SK-N-SH (cell line): Measurements from ENCODE around the gene RLBP1. TPM values are rescaled to one million over a fixed set of nuclear protein-coding genes. Genes with fewer than 3 reads are reported as not detected.

Experiments used
- CTCF ChIA-PET: fragments of 300-600, 350-600 bp; formaldehyde crosslinking; extraction: SDS; loops from one replicate; lab custom pipeline; 2021; lab: Yijun Ruan, JAX
- POLR2A ChIA-PET: fragments of 350-600 bp; sonication (Branson Sonifier 250); formaldehyde crosslinking; extraction: SDS; loops from one replicate; lab custom pipeline; 2020; ENCODE audit warnings: antibody characterized with exemption, inconsistent platforms; lab: Yijun Ruan, JAX
- DNase-seq: peaks from one replicate; pipeline ENCODE4 v3.0.0; 2012
- H2AFZ ChIP-seq: fragments of 200-600 bp; sonication (generic); 2 replicates; pipeline ENCODE4 v1.8.1; 2016; ENCODE audit warnings: antibody characterized with exemption, mild to moderate bottlenecking, low read depth
- H3F3A ChIP-seq: fragments of 200-600 bp; sonication (generic); replicated peaks from 2 replicates; pipeline ENCODE3; 2016; ENCODE audit warnings: antibody characterized with exemption, mild to moderate bottlenecking; ENCODE audit not compliant: insufficient read depth
- H3K27ac ChIP-seq, 2 experiments: fragments of 200-500 bp in 1 of 2; fragments of 200-600 bp in 1 of 2; sonication (Bioruptor generic) in 1 of 2; sonication (generic), shearing (Covaris generic) in 1 of 2; 2 replicates each; pipeline versions ENCODE4 v1.5.1 to v1.6.1; 2014 to 2016; ENCODE audit warnings: low read depth in 2 of 2, inconsistent platforms in 1 of 2, low read length in 1 of 2, mild to moderate bottlenecking in 1 of 2, mixed read lengths in 1 of 2
- H3K27me3 ChIP-seq: fragments of 200-600 bp; sonication (generic), shearing (Covaris generic); 2 replicates; pipeline ENCODE4 v1.6.1; 2016; ENCODE audit warnings: mixed run types; ENCODE audit not compliant: insufficient read depth
- H3K36me3 ChIP-seq, 2 experiments: fragments of 200-500 bp in 1 of 2; fragments of 200-600 bp in 1 of 2; sonication (Bioruptor generic) in 1 of 2; sonication (generic) in 1 of 2; replicated peaks in 1 of 2; 2 replicates each; pipeline versions ENCODE3 to v1.5.1; 2014 to 2016; ENCODE audit warnings: low read length in 1 of 2, mild to moderate bottlenecking in 1 of 2; ENCODE audit not compliant: insufficient read depth in 2 of 2, control insufficient read depth in 1 of 2
- H3K4me1 ChIP-seq, 2 experiments: fragments of 200-500 bp in 1 of 2; fragments of 200-600 bp in 1 of 2; sonication (Bioruptor generic) in 1 of 2; sonication (generic), shearing (Covaris generic) in 1 of 2; 2 replicates each; pipeline versions ENCODE4 v1.5.1 to v1.6.1; 2014 to 2016; ENCODE audit warnings: low read depth in 1 of 2, low read length in 1 of 2, mixed run types in 1 of 2; ENCODE audit not compliant: insufficient read depth in 2 of 2, control insufficient read depth in 1 of 2
- H3K4me2 ChIP-seq: fragments of 200-600 bp; sonication (generic), shearing (Covaris generic); 2 replicates; pipeline ENCODE4 v1.6.1; 2017; ENCODE audit warnings: mixed run types
- H3K4me3 ChIP-seq, 2 experiments: fragments of 200-500 bp in 1 of 2; fragments of 200-600 bp in 1 of 2; sonication (Bioruptor generic) in 1 of 2; sonication (generic), shearing (Covaris generic) in 1 of 2; 2 replicates each; pipeline versions ENCODE4 v1.5.1 to v1.8.1; 2014 to 2016; ENCODE audit warnings: low read depth in 2 of 2, inconsistent platforms in 1 of 2, low read length in 1 of 2, mild to moderate bottlenecking in 1 of 2, mixed read lengths in 1 of 2, moderate library complexity in 1 of 2
- H3K79me2 ChIP-seq: fragments of 200-600 bp; sonication (generic); 2 replicates; pipeline ENCODE4 v1.8.1; 2017; ENCODE audit warnings: mild to moderate bottlenecking; ENCODE audit not compliant: insufficient read depth
- H3K9ac ChIP-seq: fragments of 200-600 bp; sonication (generic); 2 replicates; pipeline ENCODE4 v1.6.1; 2017; ENCODE audit warnings: mixed run types
- H3K9me2 ChIP-seq: fragments of 200-600 bp; sonication (generic); 2 replicates; pipeline ENCODE4 v1.6.1; 2017; ENCODE audit warnings: mixed run types
- H3K9me3 ChIP-seq: fragments of 200-600 bp; sonication (generic); 2 replicates; pipeline ENCODE4 v1.6.1; 2017; ENCODE audit warnings: mixed run types, mild to moderate bottlenecking, moderate library complexity
- H4K20me1 ChIP-seq: fragments of 200-600 bp; sonication (generic); 2 replicates; pipeline ENCODE4 v1.6.1; 2017; ENCODE audit warnings: mild to moderate bottlenecking, mixed run types; ENCODE audit not compliant: insufficient read depth
- JUND ChIP-seq: IDR thresholded peaks from 2 replicates; pipeline ENCODE4 v1.4.0; 2012
- NFIC ChIP-seq: IDR thresholded peaks from 2 replicates; pipeline ENCODE4 v1.4.0; 2012; ENCODE audit warnings: borderline replicate concordance
- POLR2AphosphoS5 ChIP-seq: IDR thresholded peaks from 2 replicates; pipeline ENCODE4 v1.6.1; 2012; ENCODE audit warnings: low read depth, low read length
- WGBS: methylation state at CpG from one replicate; pipeline ENCODE4 v1.1.6; 2017; ENCODE audit warnings: low lambda C conversion rate; 5-methylcytosine and 5-hydroxymethylcytosine counted together
- polyA plus RNA-seq, 3 experiments: library from polyadenylated mRNA; depleted of rRNA; stranded (reverse); fragments of >200 nt; gene quantifications; 2 replicates each; pipeline ENCODE4 v1.2.3, GENCODE V29; 2012
- TF ChIP-seq, protein P1 (sequence below): IDR thresholded peaks from 2 replicates; pipeline ENCODE4 v1.4.0; 2012; ENCODE audit warnings: low read depth, borderline replicate concordance
- TF ChIP-seq, protein P2 (sequence below): IDR thresholded peaks from 2 replicates; pipeline ENCODE4 v1.6.1; 2012; ENCODE audit warnings: mild to moderate bottlenecking, low read depth, low read length, moderate library complexity
- TF ChIP-seq, protein P3 (sequence below): IDR thresholded peaks from 2 replicates; pipeline ENCODE4; 2012
- TF ChIP-seq, protein P4 (sequence below): IDR thresholded peaks from 2 replicates; pipeline ENCODE4 v1.4.0; 2012; ENCODE audit warnings: low read depth
- TF ChIP-seq, protein P5 (sequence below): IDR thresholded peaks from 2 replicates; pipeline ENCODE4 v1.4.0; 2012; ENCODE audit warnings: low read depth, borderline replicate concordance
- TF ChIP-seq, protein P6 (sequence below): fragments of 150-350 bp; IDR thresholded peaks from 2 replicates; pipeline ENCODE4 v1.6.1; 2016; ENCODE audit warnings: mild to moderate bottlenecking, low read depth, low read length

Gene RLBP1
- polyA plus RNA-seq, 1 of the 3 experiments (the other 2 are of a cell fraction) = not detected

DNA sequence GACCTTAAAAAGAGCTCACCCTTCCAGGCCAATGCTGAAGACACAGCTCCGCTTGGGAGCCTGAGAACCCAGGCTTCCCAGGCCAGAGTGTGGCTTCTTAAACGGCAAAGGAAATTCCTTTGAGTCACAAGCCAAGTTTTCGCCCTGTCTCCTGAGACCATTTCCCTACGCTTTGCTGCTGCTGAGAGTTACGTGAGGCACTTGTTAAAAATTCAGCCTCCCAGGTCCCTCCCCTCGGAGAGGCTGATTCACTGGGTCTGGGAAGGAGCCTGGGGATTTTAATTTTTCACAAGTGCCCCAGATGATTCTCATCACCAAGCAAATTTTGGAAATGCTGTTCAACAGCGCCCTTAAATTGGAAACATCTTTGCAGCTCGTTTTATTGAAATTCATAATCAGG lies 25.5 kb downstream of the RLBP1 start:
- Histone ChIP-seq H3K36me3 (peaks cover 5 to 54% of the 10 kb centered on the region in 2 experiments), H3K79me2 (no peaks in the 10 kb centered on the region), H3K9me3 (no peaks in the 10 kb centered on the region), H3K4me3 (no peak overlapping the region), H3K27ac (peak overlapping the region in 1 of 2 experiments; percentile 14; a peak in 1 of 4 replicates), H3K9ac (no peak overlapping the region), H3K9me2 (no peaks in the 10 kb centered on the region), H4K20me1 (no peaks in the 10 kb centered on the region), H3K4me2 (no peak overlapping the region), H3F3A (peaks cover 9% of the 10 kb centered on the region), H3K27me3 (no peaks in the 10 kb centered on the region), H3K4me1 (peaks cover 4 to 9% of the 10 kb centered on the region in 2 experiments; a peak in 1 of 4 replicates), H2AFZ (no peak overlapping the region)
- CTCF ChIA-PET = interaction anchor here (2.0 to 5.6 kb wide), 4 partner anchors 11 to 291 kb away, joined by 5 to 49 read pairs (median 19); no protein-coding TSS in a partner anchor
- WGBS = 80% methylated on average over 8 of the region's 8 CpGs
- POLR2A ChIA-PET = no interaction called here
- TF ChIP-seq, protein P1, sequence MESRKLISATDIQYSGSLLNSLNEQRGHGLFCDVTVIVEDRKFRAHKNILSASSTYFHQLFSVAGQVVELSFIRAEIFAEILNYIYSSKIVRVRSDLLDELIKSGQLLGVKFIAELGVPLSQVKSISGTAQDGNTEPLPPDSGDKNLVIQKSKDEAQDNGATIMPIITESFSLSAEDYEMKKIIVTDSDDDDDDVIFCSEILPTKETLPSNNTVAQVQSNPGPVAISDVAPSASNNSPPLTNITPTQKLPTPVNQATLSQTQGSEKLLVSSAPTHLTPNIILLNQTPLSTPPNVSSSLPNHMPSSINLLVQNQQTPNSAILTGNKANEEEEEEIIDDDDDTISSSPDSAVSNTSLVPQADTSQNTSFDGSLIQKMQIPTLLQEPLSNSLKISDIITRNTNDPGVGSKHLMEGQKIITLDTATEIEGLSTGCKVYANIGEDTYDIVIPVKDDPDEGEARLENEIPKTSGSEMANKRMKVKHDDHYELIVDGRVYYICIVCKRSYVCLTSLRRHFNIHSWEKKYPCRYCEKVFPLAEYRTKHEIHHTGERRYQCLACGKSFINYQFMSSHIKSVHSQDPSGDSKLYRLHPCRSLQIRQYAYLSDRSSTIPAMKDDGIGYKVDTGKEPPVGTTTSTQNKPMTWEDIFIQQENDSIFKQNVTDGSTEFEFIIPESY = no peak
- TF ChIP-seq, protein P2, sequence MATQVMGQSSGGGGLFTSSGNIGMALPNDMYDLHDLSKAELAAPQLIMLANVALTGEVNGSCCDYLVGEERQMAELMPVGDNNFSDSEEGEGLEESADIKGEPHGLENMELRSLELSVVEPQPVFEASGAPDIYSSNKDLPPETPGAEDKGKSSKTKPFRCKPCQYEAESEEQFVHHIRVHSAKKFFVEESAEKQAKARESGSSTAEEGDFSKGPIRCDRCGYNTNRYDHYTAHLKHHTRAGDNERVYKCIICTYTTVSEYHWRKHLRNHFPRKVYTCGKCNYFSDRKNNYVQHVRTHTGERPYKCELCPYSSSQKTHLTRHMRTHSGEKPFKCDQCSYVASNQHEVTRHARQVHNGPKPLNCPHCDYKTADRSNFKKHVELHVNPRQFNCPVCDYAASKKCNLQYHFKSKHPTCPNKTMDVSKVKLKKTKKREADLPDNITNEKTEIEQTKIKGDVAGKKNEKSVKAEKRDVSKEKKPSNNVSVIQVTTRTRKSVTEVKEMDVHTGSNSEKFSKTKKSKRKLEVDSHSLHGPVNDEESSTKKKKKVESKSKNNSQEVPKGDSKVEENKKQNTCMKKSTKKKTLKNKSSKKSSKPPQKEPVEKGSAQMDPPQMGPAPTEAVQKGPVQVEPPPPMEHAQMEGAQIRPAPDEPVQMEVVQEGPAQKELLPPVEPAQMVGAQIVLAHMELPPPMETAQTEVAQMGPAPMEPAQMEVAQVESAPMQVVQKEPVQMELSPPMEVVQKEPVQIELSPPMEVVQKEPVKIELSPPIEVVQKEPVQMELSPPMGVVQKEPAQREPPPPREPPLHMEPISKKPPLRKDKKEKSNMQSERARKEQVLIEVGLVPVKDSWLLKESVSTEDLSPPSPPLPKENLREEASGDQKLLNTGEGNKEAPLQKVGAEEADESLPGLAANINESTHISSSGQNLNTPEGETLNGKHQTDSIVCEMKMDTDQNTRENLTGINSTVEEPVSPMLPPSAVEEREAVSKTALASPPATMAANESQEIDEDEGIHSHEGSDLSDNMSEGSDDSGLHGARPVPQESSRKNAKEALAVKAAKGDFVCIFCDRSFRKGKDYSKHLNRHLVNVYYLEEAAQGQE = no peak
- TF ChIP-seq, protein P3, sequence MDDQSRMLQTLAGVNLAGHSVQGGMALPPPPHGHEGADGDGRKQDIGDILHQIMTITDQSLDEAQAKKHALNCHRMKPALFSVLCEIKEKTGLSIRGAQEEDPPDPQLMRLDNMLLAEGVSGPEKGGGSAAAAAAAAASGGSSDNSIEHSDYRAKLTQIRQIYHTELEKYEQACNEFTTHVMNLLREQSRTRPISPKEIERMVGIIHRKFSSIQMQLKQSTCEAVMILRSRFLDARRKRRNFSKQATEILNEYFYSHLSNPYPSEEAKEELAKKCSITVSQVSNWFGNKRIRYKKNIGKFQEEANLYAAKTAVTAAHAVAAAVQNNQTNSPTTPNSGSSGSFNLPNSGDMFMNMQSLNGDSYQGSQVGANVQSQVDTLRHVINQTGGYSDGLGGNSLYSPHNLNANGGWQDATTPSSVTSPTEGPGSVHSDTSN = no peak
- TF ChIP-seq POLR2AphosphoS5 (no peak), NFIC (no peak), JUND (no peak)
- TF ChIP-seq, protein P4, sequence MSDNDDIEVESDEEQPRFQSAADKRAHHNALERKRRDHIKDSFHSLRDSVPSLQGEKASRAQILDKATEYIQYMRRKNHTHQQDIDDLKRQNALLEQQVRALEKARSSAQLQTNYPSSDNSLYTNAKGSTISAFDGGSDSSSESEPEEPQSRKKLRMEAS = no peak
- TF ChIP-seq, protein P5, sequence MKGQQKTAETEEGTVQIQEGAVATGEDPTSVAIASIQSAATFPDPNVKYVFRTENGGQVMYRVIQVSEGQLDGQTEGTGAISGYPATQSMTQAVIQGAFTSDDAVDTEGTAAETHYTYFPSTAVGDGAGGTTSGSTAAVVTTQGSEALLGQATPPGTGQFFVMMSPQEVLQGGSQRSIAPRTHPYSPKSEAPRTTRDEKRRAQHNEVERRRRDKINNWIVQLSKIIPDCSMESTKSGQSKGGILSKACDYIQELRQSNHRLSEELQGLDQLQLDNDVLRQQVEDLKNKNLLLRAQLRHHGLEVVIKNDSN = no peak
- TF ChIP-seq, protein P6, sequence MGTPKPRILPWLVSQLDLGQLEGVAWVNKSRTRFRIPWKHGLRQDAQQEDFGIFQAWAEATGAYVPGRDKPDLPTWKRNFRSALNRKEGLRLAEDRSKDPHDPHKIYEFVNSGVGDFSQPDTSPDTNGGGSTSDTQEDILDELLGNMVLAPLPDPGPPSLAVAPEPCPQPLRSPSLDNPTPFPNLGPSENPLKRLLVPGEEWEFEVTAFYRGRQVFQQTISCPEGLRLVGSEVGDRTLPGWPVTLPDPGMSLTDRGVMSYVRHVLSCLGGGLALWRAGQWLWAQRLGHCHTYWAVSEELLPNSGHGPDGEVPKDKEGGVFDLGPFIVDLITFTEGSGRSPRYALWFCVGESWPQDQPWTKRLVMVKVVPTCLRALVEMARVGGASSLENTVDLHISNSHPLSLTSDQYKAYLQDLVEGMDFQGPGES = no peak
- no peak for DNase-seq
